ENCODE results near the gene PPP2R2D.
A peak's percentile ranks its signal among the peaks of the same experiment; 100 is the strongest.

The PPP2R2D gene

DNA sequence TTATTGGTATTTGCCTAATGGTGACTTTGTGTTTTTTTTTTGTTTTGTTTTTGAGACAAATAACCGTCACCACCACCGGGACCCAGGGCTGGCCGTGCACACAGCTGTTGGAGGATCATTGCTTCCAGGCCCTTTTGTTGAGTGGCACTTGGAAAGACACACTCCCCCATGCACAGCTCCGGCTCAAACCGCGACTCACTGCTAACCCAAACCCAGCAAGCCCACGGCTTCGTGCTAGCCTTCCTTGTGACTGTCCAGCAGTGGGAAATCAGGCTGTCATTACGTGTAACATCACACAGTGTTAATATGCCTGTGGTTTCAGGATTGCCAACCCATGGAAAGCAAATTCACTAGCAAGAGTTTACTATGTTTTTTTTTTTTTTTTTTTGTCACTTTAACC lies 63.5 kb downstream of the PPP2R2D start:
- no peak for DNase-seq (ENCODE audit: low read depth)
- H3K4me3 ChIP-seq (replicated peaks; ENCODE audit: low read depth, low read length) = no peak overlapping the region
- no peak for TF ChIP-seq CTCF (IDR thresholded peaks at IDR 0.05; ENCODE audit: low read length, missing control alignments)

- no peak for TF ChIP-seq CTCF (IDR thresholded peaks at IDR 0.05; ENCODE audit: low read length, missing control alignments)
- DNase-seq (ENCODE audit: low read depth) = no peak
- H3K4me3 ChIP-seq (replicated peaks; ENCODE audit: low read depth, low read length) = no peak overlapping the region
These were observed 68.1 kb downstream of the PPP2R2D start for GRCh38 chr10:131968949-131969348.

DNA sequence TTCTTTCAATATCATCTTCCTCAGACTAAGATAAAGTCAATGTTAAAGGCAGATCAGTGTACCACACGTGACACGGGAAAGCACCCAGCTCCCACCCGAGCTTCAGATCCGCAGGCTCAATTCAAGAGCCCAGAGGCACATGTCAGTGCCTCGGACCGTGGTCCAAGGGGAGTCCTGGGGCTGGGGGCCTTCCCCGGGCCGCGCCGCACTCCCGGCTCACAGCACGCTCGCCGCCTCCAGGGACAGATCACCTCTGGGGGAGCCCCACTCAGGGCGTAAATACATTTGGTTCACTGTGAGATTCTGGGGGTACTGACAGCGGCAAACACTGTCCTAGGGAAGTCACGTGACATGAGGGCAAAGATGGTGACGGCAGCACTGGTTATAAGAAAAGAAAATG lies 70.1 kb downstream of the PPP2R2D start:
- no peak for TF ChIP-seq CTCF (IDR thresholded peaks at IDR 0.05; ENCODE audit: low read length, missing control alignments)
- DNase-seq (ENCODE audit: low read depth) = no peak
- no peak overlapping the region for H3K4me3 ChIP-seq (replicated peaks; ENCODE audit: low read depth, low read length)

- DNase-seq (ENCODE audit: low read depth) = no peak
- TF ChIP-seq CTCF (IDR thresholded peaks at IDR 0.05; ENCODE audit: low read length, missing control alignments) = no peak
- no peak overlapping the region for H3K4me3 ChIP-seq (replicated peaks; ENCODE audit: low read depth, low read length)
These were observed 70.8 kb downstream of the PPP2R2D start for GRCh38 chr10:131971591-131971990.

GRCh38 chr10:131972474-131973071 lies 71.8 kb downstream of the PPP2R2D start:
- peak; percentile 59 for DNase-seq (ENCODE audit: low read depth)
- TF ChIP-seq CTCF (IDR thresholded peaks at IDR 0.05; ENCODE audit: low read length, missing control alignments) = no peak
- H3K4me3 ChIP-seq (replicated peaks; ENCODE audit: low read depth, low read length) = no peak overlapping the region

DNA sequence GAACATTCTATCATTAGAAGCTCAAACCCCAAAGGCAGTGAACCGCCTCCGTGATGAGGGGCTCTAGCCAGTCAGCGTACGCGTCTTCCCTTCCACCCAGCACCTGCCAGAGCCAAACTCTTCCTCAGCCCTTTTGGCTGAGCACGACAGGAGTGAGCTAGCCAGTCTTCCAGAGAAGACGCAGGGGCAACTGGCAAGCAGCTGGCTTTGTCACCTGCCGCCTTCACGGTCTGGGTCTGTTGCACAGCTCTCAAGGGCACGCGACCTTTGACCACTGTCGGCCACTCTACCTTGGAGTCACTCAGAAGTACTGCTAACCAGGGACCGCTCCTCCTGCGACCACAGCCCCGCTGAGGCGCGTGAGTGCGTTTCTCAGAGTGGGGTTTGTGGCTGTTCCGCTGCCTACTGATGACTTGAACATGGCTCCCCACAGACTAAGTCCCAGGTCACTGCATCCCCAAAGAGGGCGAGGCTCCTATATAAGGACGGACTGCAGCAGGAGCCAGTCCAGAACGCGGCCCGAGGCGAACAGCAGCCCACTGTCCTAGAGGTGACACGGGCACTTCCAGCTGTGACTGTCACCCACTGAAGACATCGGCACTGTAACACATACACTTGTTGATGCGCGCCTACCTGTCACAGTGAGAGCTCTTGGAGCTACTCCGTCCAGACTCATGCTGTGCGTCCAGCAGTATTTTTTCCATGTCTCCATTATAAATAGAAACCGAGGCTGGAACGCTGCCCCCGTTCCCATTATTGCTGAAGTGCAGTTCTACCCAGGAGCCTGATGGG lies 72.5 kb downstream of the PPP2R2D start:
- DNase-seq (ENCODE audit: low read depth) = no peak
- no peak for TF ChIP-seq CTCF (IDR thresholded peaks at IDR 0.05; ENCODE audit: low read length, missing control alignments)
- no peak overlapping the region for H3K4me3 ChIP-seq (replicated peaks; ENCODE audit: low read depth, low read length)

Measured in fibroblast of pulmonary artery (primary cell).